Activated T-helper 1 cell treated with anti-CD3 and anti-CD28 coated beads, Interleukin-12 subunit alpha, Interleukin-12 subunit beta, Interleukin-2, Interleukin-4 antibody, amounts not matched to agents 30 ng/mL and 10 ng/mL and 1 ng/mL, durations not matched to agents 14 hours and 24 hours and 36 hours (primary cell): Measurements from ENCODE around the gene SFRP4. TPM values are rescaled to one million over a fixed set of nuclear protein-coding genes. Genes with fewer than 3 reads are reported as not detected.
A peak's percentile ranks its signal among the peaks of the same experiment; 100 is the strongest.

Experiments
- DNase-seq: peaks from one replicate; pipeline ENCODE4 v3.0.0; 2021; ENCODE audit warnings: low spot score
- H3K27ac Mint-ChIP-seq: one replicate; pipeline ENCODE4 v1.8.0; 2021; ENCODE audit warnings: mild to moderate bottlenecking, mixed read lengths
- H3K27me3 Mint-ChIP-seq: one replicate; pipeline ENCODE4 v1.8.0; 2022; ENCODE audit warnings: mild to moderate bottlenecking, moderate library complexity, mixed read lengths; ENCODE audit not compliant: insufficient read depth
- H3K36me3 Mint-ChIP-seq: one replicate; pipeline ENCODE4 v1.8.0; 2021; ENCODE audit warnings: low read depth, mixed read lengths
- H3K4me1 Mint-ChIP-seq: one replicate; pipeline ENCODE4 v1.8.0; 2021; ENCODE audit warnings: low read depth, mixed read lengths
- H3K4me3 Mint-ChIP-seq: one replicate; pipeline ENCODE4 v1.8.0; 2021; ENCODE audit warnings: mild to moderate bottlenecking, moderate library complexity, mixed read lengths
- H3K9me3 Mint-ChIP-seq: one replicate; pipeline ENCODE4 v1.8.0; 2021; ENCODE audit warnings: mixed read lengths
- intact Hi-C: fragments of 100-400 bp; cut with micrococcal nuclease; formaldehyde crosslinking; loops from one replicate; pipeline ENCODE4 v1.15.1; 2024
- total RNA-seq: library from RNA; stranded (reverse); gene quantifications from 2 replicates; pipeline ENCODE4 v1.2.3, GENCODE V29; 2022

SFRP4 gene
- total RNA-seq, 1 donor from 2014 or later: not detected

DNA sequence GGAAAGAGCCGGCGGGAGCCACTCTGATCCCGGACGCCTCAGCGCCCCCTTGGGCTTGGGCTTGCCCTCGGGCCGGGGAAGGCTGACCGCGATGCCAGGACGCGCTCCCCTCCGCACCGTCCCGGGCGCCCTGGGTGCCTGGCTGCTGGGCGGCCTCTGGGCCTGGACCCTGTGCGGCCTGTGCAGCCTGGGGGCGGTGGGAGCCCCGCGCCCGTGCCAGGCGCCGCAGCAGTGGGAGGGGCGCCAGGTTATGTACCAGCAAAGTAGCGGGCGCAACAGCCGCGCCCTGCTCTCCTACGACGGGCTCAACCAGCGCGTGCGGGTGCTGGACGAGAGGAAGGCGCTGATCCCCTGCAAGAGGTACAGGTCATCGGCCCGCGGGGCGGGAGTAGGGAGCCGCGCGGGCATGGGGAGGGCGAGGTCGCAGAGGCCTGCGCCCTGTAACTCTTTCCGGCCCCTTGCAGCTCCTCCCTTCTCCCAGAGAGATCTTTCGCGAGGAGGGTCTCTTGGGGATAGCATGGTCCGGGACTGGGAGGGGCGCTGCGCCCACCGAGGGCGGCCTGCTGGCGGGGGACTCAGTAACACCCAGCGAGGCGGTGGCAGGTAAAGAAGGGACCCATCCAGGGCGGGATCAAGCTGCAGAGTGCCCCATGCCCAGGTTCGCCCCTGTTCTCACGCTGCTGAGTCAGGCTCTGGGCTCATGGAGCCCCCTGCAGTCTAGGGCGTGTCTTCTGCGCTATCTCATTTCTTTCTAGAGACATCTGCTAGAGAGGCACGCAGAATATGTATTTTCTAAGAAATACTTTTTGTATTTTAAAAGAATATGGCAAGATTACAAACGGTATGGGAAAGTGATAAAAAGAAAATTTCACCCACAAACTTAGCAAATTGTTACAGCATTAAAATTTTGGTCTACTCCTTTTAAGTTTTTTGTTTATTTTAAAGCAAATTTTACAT is 4.5 kb upstream of the SFRP4 start:
- H3K9me3 Mint-ChIP-seq: peaks cover 2% of the 10 kb centered on the region
- H3K4me1 Mint-ChIP-seq: peaks cover 5% of the 10 kb centered on the region
- DNase-seq: no peak
- H3K27ac Mint-ChIP-seq: no peak overlapping the region
- peaks cover 53% of the 10 kb centered on the region for H3K27me3 Mint-ChIP-seq
- intact Hi-C loops: loop anchor here (10.0 kb wide), 1 partner anchor 304 kb away; no protein-coding TSS in a partner anchor
- no peak overlapping the region for H3K4me3 Mint-ChIP-seq
- H3K36me3 Mint-ChIP-seq: no peaks in the 10 kb centered on the region

DNA sequence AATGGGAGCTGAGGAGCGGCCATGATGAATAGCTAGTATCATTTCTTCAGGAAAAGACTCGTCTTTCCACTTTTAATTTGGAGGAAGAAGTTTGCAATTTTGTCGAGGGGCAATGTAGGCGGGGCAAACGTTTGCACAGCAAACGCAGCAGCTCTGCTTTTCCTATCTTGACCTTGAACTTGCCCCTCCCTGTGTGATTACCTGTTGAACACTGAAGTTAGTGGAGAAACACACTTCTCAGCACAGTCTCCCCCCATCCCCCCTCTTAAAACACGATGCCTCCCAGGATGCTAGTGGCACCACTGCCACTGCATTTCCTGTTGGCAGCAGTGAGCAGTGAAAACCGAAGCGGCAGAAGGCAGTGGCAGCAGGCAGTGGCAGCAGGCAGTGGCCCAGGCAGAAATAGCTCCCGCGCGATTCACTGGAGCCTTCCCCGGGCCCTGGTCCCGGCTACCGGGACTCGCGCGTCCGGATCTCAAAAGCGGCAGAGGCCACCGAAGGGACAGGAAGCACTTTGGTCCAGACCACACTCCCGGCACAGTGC is 3.8 kb upstream of the SFRP4 start, which contains the start of gene EPDR1:
Gene EPDR1 (plus strand): TSS at position 336 of the 544 bp plus-strand sequence. CDS start 300 bp downstream, outside the sequence.
- no peaks in the 10 kb centered on the region for H3K36me3 Mint-ChIP-seq
- H3K4me3 Mint-ChIP-seq: peak within 1 kb of the TSS; percentile 59
- peaks cover 5% of the 10 kb centered on the region for H3K4me1 Mint-ChIP-seq
- no peak within 1 kb of the TSS for H3K27ac Mint-ChIP-seq
- no peak for DNase-seq
- peaks cover 57% of the 10 kb centered on the region for H3K27me3 Mint-ChIP-seq
- intact Hi-C loops: loop anchor here (10.0 kb wide), 1 partner anchor 304 kb away; no protein-coding TSS in a partner anchor
- H3K9me3 Mint-ChIP-seq: no peaks in the 10 kb centered on the region

GRCh38 chr7:37918526-37918925 is 1.9 kb upstream of the SFRP4 start:
- H3K27me3 Mint-ChIP-seq: peaks cover 69% of the 10 kb centered on the region
- intact Hi-C loops: no loop called here
- H3K27ac Mint-ChIP-seq: no peak overlapping the region
- no peaks in the 10 kb centered on the region for H3K9me3 Mint-ChIP-seq
- H3K36me3 Mint-ChIP-seq: no peaks in the 10 kb centered on the region
- H3K4me1 Mint-ChIP-seq: peaks cover 5% of the 10 kb centered on the region
- no peak overlapping the region for H3K4me3 Mint-ChIP-seq
- DNase-seq: no peak

GRCh38 chr7:37916017-37916672 is 472 bp downstream of the SFRP4 start:
- no peak for DNase-seq
- Mint-ChIP-seq H3K4me3 (peak overlapping the region; percentile 15), H3K27me3 (peaks cover 58% of the 10 kb centered on the region), H3K27ac (no peak overlapping the region), H3K9me3 (no peaks in the 10 kb centered on the region), H3K4me1 (peaks cover 5% of the 10 kb centered on the region), H3K36me3 (no peaks in the 10 kb centered on the region)
- intact Hi-C loops: no loop called here

GRCh38 chr7:37915438-37915837 is 1.2 kb downstream of the SFRP4 start:
- Mint-ChIP-seq H3K9me3 (no peaks in the 10 kb centered on the region), H3K4me3 (no peak overlapping the region), H3K4me1 (peaks cover 4% of the 10 kb centered on the region), H3K27me3 (peaks cover 62% of the 10 kb centered on the region), H3K36me3 (no peaks in the 10 kb centered on the region), H3K27ac (no peak overlapping the region)
- no peak for DNase-seq
- intact Hi-C loops: no loop called here

DNA sequence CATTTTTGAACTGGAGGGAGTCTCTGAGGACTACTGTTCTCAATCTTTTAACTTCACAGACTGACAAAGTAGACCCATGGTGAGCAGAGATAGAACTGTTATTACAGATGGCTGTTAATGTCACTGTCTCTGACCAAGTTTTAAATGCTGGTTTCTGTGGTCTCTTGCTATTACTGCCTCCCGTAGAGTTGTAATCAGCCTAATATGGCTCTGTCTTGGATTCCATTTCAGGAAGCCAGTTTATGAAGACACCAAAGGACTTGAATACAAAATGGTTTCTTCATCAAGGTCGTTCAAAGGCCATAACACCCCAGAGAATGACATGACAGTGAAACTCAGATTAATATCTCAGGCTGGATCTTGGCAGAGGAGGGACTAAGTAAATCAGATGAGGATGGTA is 3.9 kb downstream of the SFRP4 start:
- intact Hi-C loops: no loop called here
- Mint-ChIP-seq H3K27ac (no peak overlapping the region), H3K4me3 (no peak overlapping the region), H3K36me3 (no peaks in the 10 kb centered on the region), H3K27me3 (peaks cover 36% of the 10 kb centered on the region), H3K4me1 (no peaks in the 10 kb centered on the region), H3K9me3 (no peaks in the 10 kb centered on the region)
- DNase-seq: no peak

DNA sequence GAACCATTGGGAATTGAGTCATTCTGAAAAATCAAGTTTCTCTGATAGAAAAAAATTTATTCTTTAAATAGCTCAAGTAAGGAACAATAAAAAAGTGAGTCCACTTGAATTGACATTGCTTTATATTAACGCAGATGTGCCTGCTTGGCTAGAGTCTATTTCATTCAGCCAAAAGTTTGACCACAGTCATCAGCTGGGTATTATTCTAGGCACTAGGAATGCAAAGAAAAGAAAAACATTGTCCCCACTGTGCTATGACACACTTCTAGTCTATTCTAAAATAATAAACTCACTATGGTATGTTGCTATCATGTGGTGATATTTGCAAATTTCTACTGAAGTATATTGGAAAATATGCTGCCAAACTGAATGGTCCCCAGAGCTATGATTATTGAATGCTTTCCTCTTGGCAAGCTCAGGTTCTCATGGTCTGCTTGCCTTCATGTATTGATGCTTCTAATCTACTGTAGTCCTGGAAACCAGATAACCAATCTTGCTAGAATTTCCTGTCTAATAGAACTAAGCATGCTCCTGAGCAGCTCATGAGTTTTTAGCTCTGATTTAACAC is 8.3 kb downstream of the SFRP4 start:
- Mint-ChIP-seq H3K4me3 (no peak overlapping the region), H3K4me1 (no peaks in the 10 kb centered on the region), H3K36me3 (no peaks in the 10 kb centered on the region), H3K9me3 (no peaks in the 10 kb centered on the region), H3K27me3 (peaks cover 10% of the 10 kb centered on the region), H3K27ac (no peak overlapping the region)
- DNase-seq: no peak
- intact Hi-C loops: no loop called here

- no peaks in the 10 kb centered on the region for H3K9me3 Mint-ChIP-seq
- H3K27me3 Mint-ChIP-seq: peaks cover 2% of the 10 kb centered on the region
- H3K4me3 Mint-ChIP-seq: no peak overlapping the region
- no peak for DNase-seq
- no peaks in the 10 kb centered on the region for H3K36me3 Mint-ChIP-seq
- intact Hi-C loops: loop anchor here (1.0 kb wide), 1 partner anchor 472 kb away; no protein-coding TSS in a partner anchor
- H3K4me1 Mint-ChIP-seq: no peaks in the 10 kb centered on the region
- H3K27ac Mint-ChIP-seq: no peak overlapping the region
These were observed 14.6 kb downstream of the SFRP4 start for GRCh38 chr7:37901890-37902524.

DNA sequence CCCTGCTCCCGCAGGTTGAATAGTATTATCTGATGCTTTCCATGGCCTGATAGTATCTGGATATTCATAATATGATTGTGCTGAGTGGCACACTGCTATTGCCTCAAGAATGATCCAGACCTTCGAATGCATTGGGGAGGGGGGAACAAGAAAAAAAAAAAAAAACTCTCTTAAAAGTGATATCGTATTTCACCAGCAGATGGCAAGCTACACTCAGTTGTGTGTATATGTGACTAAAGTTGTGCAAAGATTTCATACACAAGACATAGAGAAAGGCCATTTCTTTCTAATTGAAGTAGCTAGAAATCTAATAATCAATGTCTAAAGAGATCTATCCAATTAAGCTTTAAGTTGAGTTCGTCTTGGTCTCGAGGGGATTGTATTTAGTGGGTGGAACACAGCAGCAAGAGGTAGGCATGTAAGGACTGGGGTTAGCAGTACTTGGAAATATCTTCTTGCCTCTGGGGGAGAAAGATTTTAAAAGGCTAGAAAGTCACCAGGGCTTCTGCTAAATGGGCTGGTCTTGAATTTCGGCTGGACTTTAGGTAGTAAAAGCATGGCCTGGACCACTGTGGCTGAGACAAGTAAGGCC is 15.3 kb downstream of the SFRP4 start:
- H3K27me3 Mint-ChIP-seq: peaks cover 2% of the 10 kb centered on the region
- no peaks in the 10 kb centered on the region for H3K9me3 Mint-ChIP-seq
- H3K4me1 Mint-ChIP-seq: no peaks in the 10 kb centered on the region
- DNase-seq: no peak
- no peak overlapping the region for H3K4me3 Mint-ChIP-seq
- intact Hi-C loops: loop anchor here (1.0 kb wide), 1 partner anchor 473 kb away; no protein-coding TSS in a partner anchor
- no peaks in the 10 kb centered on the region for H3K36me3 Mint-ChIP-seq
- H3K27ac Mint-ChIP-seq: no peak overlapping the region

GRCh38 chr7:37899712-37900247 is 16.8 kb downstream of the SFRP4 start:
- Mint-ChIP-seq H3K9me3 (no peaks in the 10 kb centered on the region), H3K27ac (no peak overlapping the region), H3K4me1 (no peaks in the 10 kb centered on the region), H3K36me3 (no peaks in the 10 kb centered on the region), H3K27me3 (peaks cover 2% of the 10 kb centered on the region), H3K4me3 (no peak overlapping the region)
- intact Hi-C loops: no loop called here
- DNase-seq: no peak

- Mint-ChIP-seq H3K27me3 (peaks cover 3% of the 10 kb centered on the region), H3K4me3 (no peak overlapping the region), H3K4me1 (no peaks in the 10 kb centered on the region), H3K9me3 (no peaks in the 10 kb centered on the region), H3K36me3 (no peaks in the 10 kb centered on the region), H3K27ac (no peak overlapping the region)
- DNase-seq: no peak
- intact Hi-C loops: no loop called here
These were observed 21.9 kb downstream of the SFRP4 start for GRCh38 chr7:37894671-37895070.

DNA sequence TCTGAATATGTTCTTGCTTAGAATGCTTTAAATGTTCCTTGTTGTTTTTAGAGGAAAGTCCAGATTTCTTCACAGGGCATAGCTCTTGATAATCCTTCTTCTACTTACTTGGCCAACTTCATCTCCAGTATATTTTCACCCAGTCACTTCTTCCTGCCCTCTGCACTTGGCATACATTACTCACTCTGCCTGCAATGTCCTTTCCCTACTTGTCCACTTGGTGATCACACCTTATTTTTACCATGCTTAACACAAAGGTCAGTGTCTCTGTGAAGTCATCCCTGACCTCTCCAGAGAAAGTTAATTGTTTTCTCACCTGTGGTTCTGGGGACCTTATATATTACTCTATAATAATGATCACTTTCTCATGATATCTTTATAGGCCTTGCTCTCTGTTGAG is 23.3 kb downstream of the SFRP4 start:
- no peak overlapping the region for H3K4me3 Mint-ChIP-seq
- no peak overlapping the region for H3K27ac Mint-ChIP-seq
- no peaks in the 10 kb centered on the region for H3K36me3 Mint-ChIP-seq
- no peaks in the 10 kb centered on the region for H3K4me1 Mint-ChIP-seq
- intact Hi-C loops: no loop called here
- no peak for DNase-seq
- no peaks in the 10 kb centered on the region for H3K9me3 Mint-ChIP-seq
- peaks cover 3% of the 10 kb centered on the region for H3K27me3 Mint-ChIP-seq
